HL-60 (cell line): ENCODE results near the gene MARCKSL1.
A peak's percentile ranks its signal among the peaks of the same experiment; 100 is the strongest.

ENCODE experiments used
- DNase-seq, 2 experiments: peaks; one replicate each; pipeline ENCODE4 v3.0.0-alpha.2; 2010 to 2020; ENCODE audit warnings: low read depth in 1 of 2, low spot score in 1 of 2
- H3K27ac ChIP-seq: fragments of 250-450 bp; sonication (Bioruptor Pico); replicated peaks from 2 replicates; pipeline ENCODE4 v1.5.1; 2020; ENCODE audit warnings: mild to moderate bottlenecking, moderate library complexity
- H3K27me3 ChIP-seq: fragments of 250-450 bp; sonication (Bioruptor Pico); 2 replicates; pipeline ENCODE4 v1.5.1; 2021; ENCODE audit warnings: mild to moderate bottlenecking, moderate library complexity; ENCODE audit not compliant: insufficient read depth, poor library complexity, severe bottlenecking
- H3K4me3 ChIP-seq: replicated peaks from 2 replicates; pipeline ENCODE4 v1.5.1; 2011; ENCODE audit warnings: mild to moderate bottlenecking, control low read depth, low read length; ENCODE audit not compliant: insufficient read depth
- CTCF ChIP-seq: IDR thresholded peaks from one replicate; pipeline ENCODE4 v1.5.1; 2011; ENCODE audit warnings: low read length, control low read depth, inconsistent platforms; ENCODE audit not compliant: insufficient read depth
- GABPA ChIP-seq: IDR thresholded peaks from 2 replicates; pipeline ENCODE4 v1.6.1; 2012; ENCODE audit warnings: low read depth
- POLR2AphosphoS5 ChIP-seq: IDR thresholded peaks from 2 replicates; pipeline ENCODE4 v1.6.1; 2012; ENCODE audit warnings: low read depth
- REST ChIP-seq: IDR thresholded peaks from 2 replicates; pipeline ENCODE4 v1.6.1; 2012; ENCODE audit warnings: low read depth; ENCODE audit not compliant: insufficient replicate concordance
- SPI1 ChIP-seq: IDR thresholded peaks from 2 replicates; pipeline ENCODE4 v1.6.1; 2012; ENCODE audit warnings: low read depth, mild to moderate bottlenecking, borderline replicate concordance

MARCKSL1 gene

GRCh38 chr1:32336591-32336932, 529 bp upstream of the MARCKSL1 start:
- no peak for TF ChIP-seq POLR2AphosphoS5
- no peak for TF ChIP-seq GABPA
- no peak for TF ChIP-seq SPI1
- no peak for TF ChIP-seq REST
- no peak for TF ChIP-seq CTCF
- no peak overlapping the region for H3K4me3 ChIP-seq
- H3K27me3 ChIP-seq: no peaks in the 10 kb centered on the region
- H3K27ac ChIP-seq: no peak overlapping the region
- no peak for DNase-seq

- no peak for DNase-seq
- peak overlapping the region; percentile 43 for H3K4me3 ChIP-seq
- no peak overlapping the region for H3K27ac ChIP-seq
- TF ChIP-seq GABPA: no peak
- no peak for TF ChIP-seq SPI1
- no peak for TF ChIP-seq CTCF
- TF ChIP-seq REST: no peak
- no peak for TF ChIP-seq POLR2AphosphoS5
- no peaks in the 10 kb centered on the region for H3K27me3 ChIP-seq
Measured at GRCh38 chr1:32335535-32335789, 571 bp downstream of the MARCKSL1 start.

- peak; percentile 36 to 38 for DNase-seq
- Histone ChIP-seq H3K27ac (no peak overlapping the region), H3K27me3 (no peaks in the 10 kb centered on the region), H3K4me3 (peak overlapping the region; percentile 43)
- TF ChIP-seq POLR2AphosphoS5: no peak
- peak; percentile 19 for TF ChIP-seq CTCF
- TF ChIP-seq GABPA: no peak
Measured at GRCh38 chr1:32334864-32335534, 1.0 kb downstream of the MARCKSL1 start.

GRCh38 chr1:32334274-32334861, 1.7 kb downstream of the MARCKSL1 start:
- Histone ChIP-seq H3K27ac (no peak overlapping the region), H3K4me3 (no peak overlapping the region), H3K27me3 (no peaks in the 10 kb centered on the region)
- TF ChIP-seq POLR2AphosphoS5 (peak; percentile 43; the same call in 1 of the 2 replicates), CTCF (no peak), GABPA (no peak), REST (no peak), SPI1 (no peak)
- no peak for DNase-seq
